ENCODE measurements around the gene DAGLA. TPM values are rescaled to one million over a fixed set of nuclear protein-coding genes. Genes with fewer than 3 reads are reported as not detected.

The DAGLA gene
- total RNA-seq, 1 experiment from 2014 or later: 4.5 TPM

DNA sequence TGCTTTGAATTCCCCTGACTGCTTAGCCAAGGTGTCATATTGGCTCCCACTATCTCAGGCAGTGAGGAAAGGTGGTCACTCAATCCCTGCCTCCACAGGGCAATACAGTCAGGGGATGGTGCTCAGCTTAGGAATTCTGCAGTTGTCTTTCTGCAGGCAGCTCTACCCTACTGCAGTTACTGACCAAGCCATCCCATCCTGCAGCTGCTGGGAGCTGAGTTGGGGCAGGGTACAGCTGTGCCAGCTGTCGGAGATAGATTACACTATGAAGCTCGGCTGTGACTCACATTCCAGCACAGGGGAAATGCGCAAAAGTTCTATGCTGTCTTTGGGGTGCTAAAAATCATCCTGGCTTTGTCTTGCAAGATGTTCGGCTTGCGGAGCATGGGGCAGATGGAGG, 4.4 kb upstream of the DAGLA start:
- Histone ChIP-seq H3K23me2 (ENCODE audit: insufficient read length, low read depth, low read length, poor library complexity, severe bottlenecking) (no peaks in the 10 kb centered on the region), H4K5ac (ENCODE audit: insufficient read length, low read depth, low read length) (no peak overlapping the region), H2BK12ac (ENCODE audit: insufficient read length, low read depth, low read length) (no peak overlapping the region), H2BK120ac (ENCODE audit: low read depth, low read length, poor library complexity, severe bottlenecking) (no peak overlapping the region), H4K20me1 (ENCODE audit: control insufficient read depth, insufficient read depth, insufficient read length) (no peaks in the 10 kb centered on the region), H4K8ac (replicated peaks; ENCODE audit: insufficient read length, low read depth, low read length) (no peak overlapping the region), H3K27ac (ENCODE audit: insufficient read length, low read depth, low read length) (no peak overlapping the region), H3K79me1 (ENCODE audit: insufficient read depth, low read depth, low read length, poor library complexity, severe bottlenecking) (no peaks in the 10 kb centered on the region), H3K27me3 (ENCODE audit: insufficient read depth, low read length) (no peaks in the 10 kb centered on the region; the same call in 1 of the 2 replicates), H3K4me1 (ENCODE audit: insufficient read depth, low read length) (no peaks in the 10 kb centered on the region), H2BK15ac (ENCODE audit: low read depth, low read length) (no peak overlapping the region), H3T11ph (ENCODE audit: low read length) (no peak overlapping the region), H3K9ac (ENCODE audit: extremely low read depth, insufficient read length, low read length) (no peak overlapping the region), H2AK5ac (ENCODE audit: insufficient read length, low read length) (no peak overlapping the region), H3K18ac (ENCODE audit: insufficient read length, low read depth, low read length) (no peak overlapping the region), H3K14ac (ENCODE audit: insufficient read depth, low read length) (no peak overlapping the region), H2BK5ac (ENCODE audit: insufficient read length, low read length) (no peak overlapping the region), H3K4ac (ENCODE audit: low read depth, low read length) (no peak overlapping the region), H4K91ac (ENCODE audit: insufficient read length, low read depth, low read length) (no peak overlapping the region), H3K23ac (ENCODE audit: insufficient read length, low read depth, low read length) (no peak overlapping the region), H2AFZ (ENCODE audit: low read length) (no peak overlapping the region), H3K56ac (ENCODE audit: insufficient read length, low read depth, low read length) (no peak overlapping the region), H3K4me2 (ENCODE audit: insufficient read depth, insufficient read length, low read length) (no peak overlapping the region), H2BK20ac (ENCODE audit: low read depth, low read length, poor library complexity, severe bottlenecking) (no peak overlapping the region), H3K9me3 (ENCODE audit: control insufficient read depth, low read depth, low read length) (no peaks in the 10 kb centered on the region), H3K79me2 (ENCODE audit: insufficient read depth, low read length) (no peaks in the 10 kb centered on the region)
- Mint-ChIP-seq H3K36me3 (ENCODE audit: insufficient read depth in 1 of 3, low read depth in 3 of 3) (no peaks in the 10 kb centered on the region), H3K9me3 (no peaks in the 10 kb centered on the region; a peak in 2 of 5 replicates), H3K4me3 (no peak overlapping the region), H3K27me3 (ENCODE audit: low read depth) (peaks cover 35% of the 10 kb centered on the region), H3K27ac (no peak overlapping the region), H3K4me1 (peaks cover 13 to 24% of the 10 kb centered on the region in 2 experiments)
- DNase-seq: no peak
- WGBS (ENCODE audit: extremely low coverage, insufficient read length, low lambda C conversion rate): no CpG with 5 or more reads among the region's 5 CpGs
- TF ChIP-seq, protein P1, sequence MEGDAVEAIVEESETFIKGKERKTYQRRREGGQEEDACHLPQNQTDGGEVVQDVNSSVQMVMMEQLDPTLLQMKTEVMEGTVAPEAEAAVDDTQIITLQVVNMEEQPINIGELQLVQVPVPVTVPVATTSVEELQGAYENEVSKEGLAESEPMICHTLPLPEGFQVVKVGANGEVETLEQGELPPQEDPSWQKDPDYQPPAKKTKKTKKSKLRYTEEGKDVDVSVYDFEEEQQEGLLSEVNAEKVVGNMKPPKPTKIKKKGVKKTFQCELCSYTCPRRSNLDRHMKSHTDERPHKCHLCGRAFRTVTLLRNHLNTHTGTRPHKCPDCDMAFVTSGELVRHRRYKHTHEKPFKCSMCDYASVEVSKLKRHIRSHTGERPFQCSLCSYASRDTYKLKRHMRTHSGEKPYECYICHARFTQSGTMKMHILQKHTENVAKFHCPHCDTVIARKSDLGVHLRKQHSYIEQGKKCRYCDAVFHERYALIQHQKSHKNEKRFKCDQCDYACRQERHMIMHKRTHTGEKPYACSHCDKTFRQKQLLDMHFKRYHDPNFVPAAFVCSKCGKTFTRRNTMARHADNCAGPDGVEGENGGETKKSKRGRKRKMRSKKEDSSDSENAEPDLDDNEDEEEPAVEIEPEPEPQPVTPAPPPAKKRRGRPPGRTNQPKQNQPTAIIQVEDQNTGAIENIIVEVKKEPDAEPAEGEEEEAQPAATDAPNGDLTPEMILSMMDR (conservative IDR thresholded peaks at IDR 0.05): no peak

Data from H9 (cell line).